Activated CD4-positive, CD25-positive, alpha-beta regulatory T cell (primary cell): ENCODE results near the gene B3GALT6.
"Not testable (repeated sequence)": the region's sequence is repeated elsewhere in the genome, so short reads cannot be mapped to it uniquely, and the experiment has no call there.

Source experiments
- DNase-seq, 4 experiments: peaks; one replicate each; lab custom pipeline; 2025; lab: John Stamatoyannopoulos, UW

B3GALT6 gene

DNA sequence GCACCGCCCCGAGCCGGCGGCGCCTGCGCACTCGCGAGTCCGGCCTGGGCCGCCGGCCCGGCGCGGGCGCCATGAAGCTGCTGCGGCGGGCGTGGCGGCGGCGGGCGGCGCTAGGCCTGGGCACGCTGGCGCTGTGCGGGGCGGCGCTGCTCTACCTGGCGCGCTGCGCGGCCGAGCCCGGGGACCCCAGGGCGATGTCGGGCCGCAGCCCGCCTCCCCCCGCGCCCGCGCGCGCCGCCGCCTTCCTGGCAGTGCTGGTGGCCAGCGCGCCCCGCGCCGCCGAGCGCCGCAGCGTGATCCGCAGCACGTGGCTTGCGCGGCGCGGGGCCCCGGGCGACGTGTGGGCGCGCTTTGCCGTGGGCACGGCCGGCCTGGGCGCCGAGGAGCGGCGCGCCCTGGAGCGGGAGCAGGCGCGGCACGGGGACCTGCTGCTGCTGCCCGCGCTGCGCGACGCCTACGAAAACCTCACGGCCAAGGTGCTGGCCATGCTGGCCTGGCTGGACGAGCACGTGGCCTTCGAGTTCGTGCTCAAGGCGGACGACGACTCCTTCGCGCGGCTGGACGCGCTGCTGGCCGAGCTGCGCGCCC lies at the start of gene B3GALT6:
TSS of gene B3GALT6 (plus strand) at position 30 of the 588 bp plus-strand sequence. CDS start at position 72, 42 bp downstream.
- DNase-seq, result no peak

GRCh38 chr1:1182491-1183220 lies 49.4 kb upstream of the B3GALT6 start:
- DNase-seq, result no peak

DNA sequence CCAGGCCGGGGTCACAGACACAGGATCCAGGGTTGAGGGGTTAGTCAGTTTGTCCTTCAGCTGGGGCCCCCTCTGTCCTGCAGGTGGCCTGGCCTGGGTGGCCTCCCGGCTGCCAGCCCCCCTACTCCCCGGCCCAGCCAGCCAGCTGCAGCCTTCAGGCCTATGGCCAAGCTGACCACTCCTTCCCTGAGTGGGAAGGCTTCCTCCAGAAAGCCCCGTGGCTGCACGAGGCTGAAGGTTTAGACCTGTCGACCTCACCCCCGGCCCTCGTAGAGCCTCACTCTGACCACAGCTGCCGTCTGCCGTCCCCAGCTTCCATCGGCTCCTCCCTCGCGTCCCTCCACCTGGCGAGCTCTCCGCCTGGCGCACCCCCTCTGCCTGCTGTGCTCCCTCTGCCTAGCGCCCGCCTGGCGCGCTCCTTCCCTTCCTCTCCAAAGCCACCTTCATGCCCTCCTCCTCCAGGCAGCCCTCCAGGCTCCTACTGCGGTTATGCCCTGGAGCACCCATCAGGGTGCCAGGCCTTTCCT lies 48.8 kb upstream of the B3GALT6 start:
- no peak for DNase-seq

DNA sequence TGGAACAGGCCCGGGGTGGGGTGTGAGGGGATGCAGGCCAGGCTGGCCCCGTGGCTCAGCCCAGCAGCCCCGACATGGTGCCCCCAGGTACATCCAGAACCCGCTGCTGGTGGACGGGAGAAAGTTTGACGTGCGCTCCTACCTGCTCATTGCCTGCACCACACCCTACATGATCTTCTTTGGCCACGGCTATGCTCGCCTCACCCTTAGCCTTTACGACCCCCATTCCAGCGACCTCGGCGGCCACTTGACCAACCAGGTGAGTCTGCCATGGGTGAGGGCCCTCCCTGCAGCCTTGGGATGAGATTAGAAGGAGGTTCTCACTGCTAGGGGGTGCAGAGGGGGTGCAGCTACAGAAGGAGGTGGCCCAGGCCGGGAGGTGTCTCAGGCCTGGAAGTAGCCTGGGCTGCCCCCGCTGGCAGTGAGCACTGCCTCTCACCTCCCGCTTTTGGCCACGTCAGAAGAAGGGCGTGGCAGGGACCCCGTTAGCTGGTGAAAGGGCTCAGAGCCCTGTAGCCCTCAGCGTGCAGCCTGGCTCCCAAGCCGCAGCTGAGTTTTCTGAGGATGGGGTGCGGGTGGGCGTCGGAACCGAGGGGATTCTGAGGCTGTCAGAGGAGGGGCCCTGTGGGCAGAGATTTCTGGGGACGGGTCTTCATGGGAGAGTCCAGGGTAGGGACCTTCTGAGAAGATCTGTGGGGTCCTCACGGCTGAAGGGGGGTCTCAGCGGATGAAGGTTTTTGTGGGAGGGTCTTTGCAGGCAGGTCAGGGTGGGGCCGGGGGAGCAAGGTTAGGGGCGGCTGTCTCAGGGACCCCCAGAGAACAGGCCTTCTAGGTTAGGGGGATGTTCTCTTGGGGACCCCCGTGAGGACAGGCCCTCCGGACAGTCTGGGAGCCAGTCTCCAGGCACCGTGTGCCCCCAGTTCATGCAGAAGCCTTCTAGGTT lies 47.9 kb upstream of the B3GALT6 start:
- no peak for DNase-seq

- no peak for DNase-seq
Observed at GRCh38 chr1:1185101-1185765, 46.8 kb upstream of the B3GALT6 start.

DNA sequence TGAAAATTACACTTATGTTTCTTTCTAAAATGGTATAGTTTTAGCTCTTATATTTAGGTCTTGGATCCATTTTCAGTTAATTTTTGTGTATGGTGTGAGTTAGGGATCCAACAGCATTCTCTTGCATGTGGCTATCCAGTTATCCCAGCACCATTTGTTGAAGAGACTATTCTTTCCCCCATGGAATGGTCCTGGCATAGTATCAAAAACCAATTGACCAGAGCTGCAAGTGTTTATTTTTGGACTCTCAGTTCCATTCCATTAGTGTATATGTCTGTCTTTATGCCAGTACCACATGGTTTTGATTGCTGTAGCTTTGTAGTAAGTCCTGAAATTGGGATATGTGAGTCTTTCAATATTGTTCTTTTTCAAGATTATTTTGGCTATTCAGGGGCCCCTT lies 44.1 kb upstream of the B3GALT6 start:
- no peak for DNase-seq

- no peak for DNase-seq
Observed at GRCh38 chr1:1189111-1189510, 42.9 kb upstream of the B3GALT6 start.

DNA sequence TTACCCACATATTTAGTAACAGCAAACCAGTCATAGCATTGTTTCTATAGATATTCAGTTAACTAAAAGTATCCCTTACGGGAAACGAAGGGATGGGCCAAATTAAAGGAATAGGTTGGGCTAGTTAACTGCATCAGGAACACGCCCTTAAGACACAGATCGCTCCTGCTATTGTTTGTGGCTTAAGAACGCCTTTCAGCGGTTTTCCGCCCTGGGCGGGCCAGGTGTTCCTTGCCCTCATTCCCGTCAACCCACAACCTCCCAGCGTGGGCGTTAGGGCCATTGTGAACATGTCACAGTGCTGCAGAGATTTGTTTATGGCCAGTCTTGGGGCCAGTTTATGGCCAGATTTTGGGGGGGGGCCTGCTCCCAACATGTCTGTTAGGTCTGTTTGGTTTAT lies 40.3 kb upstream of the B3GALT6 start:
- no peak for DNase-seq

DNA sequence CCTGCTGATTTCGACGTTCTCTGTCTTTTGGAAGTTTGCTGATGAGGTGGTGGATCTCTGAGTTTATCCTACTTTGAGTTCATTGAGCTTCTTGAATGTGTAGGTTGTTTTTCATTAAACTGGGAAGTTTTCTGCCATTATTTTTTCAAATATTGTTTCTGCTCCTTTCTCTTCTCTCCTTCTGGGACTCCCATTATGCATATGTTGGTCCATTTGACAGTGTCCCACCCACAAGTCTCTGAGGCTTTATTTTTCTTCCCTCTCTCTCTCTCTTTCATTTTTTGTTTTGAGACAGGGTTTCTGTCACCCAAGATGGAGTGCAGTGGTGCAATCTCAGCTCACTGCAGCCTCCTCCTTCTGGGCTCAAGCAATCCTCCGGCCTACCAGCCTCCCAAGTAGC lies 37.3 kb upstream of the B3GALT6 start:
- no peak for DNase-seq

GRCh38 chr1:1195726-1196125 lies 36.3 kb upstream of the B3GALT6 start:
- not testable (repeated sequence) for DNase-seq

DNA sequence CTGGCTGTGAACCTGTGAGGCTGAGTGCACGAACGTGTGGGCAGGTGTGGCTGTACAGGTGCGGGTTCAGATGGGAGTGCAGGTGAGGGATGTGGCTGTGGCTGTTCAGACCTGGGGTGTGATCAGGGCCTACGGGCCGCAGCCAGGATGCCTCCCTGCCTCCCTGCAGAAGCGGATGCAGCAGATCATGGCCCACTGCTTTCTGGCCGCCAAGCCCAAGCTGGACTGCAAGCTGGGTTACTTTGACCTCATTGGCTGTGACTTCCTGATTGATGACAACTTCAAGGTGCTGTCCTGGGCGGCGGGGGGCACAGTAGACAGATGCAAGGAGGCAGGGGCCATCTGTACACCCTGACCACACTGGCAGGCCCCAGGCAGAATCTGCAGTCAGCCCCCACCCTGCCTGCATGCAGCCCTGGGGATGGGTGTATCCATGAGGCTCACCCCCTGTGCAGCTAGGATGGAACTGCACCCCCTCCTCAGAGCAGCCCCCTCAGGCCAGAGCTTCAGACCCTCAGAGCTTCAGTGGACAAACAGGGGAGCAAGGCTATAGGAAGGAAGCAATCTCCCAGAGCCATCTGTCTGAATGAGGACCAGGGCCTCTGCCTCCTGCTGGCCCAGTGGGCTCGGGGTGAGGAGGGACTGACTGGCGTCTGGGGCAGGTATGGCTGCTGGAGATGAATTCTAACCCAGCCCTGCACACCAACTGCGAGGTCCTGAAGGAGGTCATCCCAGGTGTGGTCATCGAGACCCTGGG lies 35.4 kb upstream of the B3GALT6 start:
- no peak for DNase-seq

DNA sequence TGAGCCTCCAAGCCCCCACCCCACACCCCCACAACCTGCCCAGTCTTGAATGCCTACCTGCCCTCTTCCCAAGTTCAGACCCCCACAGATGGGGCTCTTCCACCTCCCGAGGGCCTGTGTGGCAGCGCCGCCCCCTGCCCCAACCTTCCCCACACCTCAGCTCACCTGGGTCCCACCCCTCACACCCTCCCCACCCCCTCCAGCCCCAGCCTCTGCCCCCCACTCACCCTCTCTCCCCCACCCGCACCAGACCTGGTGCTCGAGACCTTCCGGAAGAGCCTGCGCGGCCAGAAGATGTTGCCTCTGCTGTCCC lies 34.9 kb upstream of the B3GALT6 start:
- DNase-seq, result no peak

- DNase-seq, result no peak
Observed at GRCh38 chr1:1197551-1198422, 34.2 kb upstream of the B3GALT6 start.

- DNase-seq, result no peak
Observed at GRCh38 chr1:1198423-1199140, 33.5 kb upstream of the B3GALT6 start.

DNA sequence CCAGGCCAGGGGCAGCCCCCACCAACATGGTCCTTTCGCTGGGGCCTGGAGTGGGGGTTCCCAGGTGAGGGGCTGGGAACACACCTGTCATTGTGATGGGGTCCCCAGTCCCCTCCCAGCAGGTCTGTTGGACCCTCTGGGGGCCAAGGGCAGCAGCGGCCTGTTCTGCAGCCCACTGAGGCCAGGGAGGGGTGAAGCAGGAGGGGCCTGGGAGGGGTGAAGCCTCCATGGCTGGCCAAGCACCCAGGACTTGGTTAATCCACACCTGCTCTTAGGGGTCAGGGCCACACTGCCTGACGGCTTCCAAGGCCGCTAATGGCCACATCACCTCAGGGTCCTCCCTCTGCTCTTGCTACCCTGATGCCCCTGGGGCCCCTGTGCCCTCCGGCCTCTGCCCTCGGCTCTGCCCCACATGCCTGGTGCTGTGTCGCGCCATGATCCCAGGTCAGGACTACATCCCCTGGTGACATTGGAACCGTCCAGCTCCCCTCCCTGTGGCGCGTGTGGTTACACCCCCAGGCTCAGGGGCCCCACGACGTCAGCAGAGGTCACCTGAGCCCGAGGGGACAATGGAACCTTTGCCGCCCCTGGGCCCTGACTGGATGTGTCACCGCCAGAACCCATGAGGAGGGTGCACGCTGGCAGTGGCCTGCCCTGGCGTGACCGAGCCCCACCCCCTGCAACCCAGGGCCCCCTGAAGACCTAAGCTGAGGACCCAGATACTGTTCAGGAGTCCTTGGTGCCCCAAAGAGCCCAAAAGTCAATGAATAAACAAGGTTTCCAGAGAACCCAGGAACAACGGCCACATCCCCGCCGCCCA lies 32.7 kb upstream of the B3GALT6 start:
- no peak for DNase-seq

GRCh38 chr1:1199961-1200875 lies 31.8 kb upstream of the B3GALT6 start:
- DNase-seq, result no peak
